ENCODE results near the gene TSPOAP1.

Gene TSPOAP1

DNA sequence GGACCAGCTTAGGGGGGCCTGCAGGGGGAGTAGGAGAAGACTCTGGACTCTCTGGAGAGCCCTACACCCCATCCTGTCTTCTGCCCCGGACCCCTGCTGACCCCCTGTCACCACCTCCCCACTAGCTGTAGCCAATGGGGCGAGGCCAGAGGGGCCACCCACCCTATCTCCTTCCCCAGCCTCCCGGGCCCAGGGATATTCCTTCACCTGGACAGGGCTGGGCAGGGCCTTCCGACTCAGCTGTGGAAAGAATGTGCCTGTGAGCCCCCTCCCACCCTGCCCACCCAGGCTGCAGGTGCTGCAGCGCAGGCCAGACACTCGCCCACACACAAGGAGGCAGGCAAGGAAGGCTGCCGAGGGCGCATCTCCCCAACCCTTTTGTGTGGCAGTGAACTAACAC is 23.0 kb downstream of the TSPOAP1 start:
- TF ChIP-seq POLR2AphosphoS5 (IDR thresholded peaks at IDR 0.05; ENCODE audit: low read depth, low read length) (no peak), SIN3A (IDR thresholded peaks at IDR 0.05; ENCODE audit: borderline replicate concordance, insufficient read depth, low read length) (no peak), FOXP2 (optimal IDR thresholded peaks at IDR 0.05; ENCODE audit: borderline replicate concordance, extremely low read depth, extremely low read length, insufficient read depth) (no peak), TAF1 (IDR thresholded peaks at IDR 0.05; ENCODE audit: borderline replicate concordance, insufficient read depth, low read length) (no peak)
- TF ChIP-seq, protein P1, sequence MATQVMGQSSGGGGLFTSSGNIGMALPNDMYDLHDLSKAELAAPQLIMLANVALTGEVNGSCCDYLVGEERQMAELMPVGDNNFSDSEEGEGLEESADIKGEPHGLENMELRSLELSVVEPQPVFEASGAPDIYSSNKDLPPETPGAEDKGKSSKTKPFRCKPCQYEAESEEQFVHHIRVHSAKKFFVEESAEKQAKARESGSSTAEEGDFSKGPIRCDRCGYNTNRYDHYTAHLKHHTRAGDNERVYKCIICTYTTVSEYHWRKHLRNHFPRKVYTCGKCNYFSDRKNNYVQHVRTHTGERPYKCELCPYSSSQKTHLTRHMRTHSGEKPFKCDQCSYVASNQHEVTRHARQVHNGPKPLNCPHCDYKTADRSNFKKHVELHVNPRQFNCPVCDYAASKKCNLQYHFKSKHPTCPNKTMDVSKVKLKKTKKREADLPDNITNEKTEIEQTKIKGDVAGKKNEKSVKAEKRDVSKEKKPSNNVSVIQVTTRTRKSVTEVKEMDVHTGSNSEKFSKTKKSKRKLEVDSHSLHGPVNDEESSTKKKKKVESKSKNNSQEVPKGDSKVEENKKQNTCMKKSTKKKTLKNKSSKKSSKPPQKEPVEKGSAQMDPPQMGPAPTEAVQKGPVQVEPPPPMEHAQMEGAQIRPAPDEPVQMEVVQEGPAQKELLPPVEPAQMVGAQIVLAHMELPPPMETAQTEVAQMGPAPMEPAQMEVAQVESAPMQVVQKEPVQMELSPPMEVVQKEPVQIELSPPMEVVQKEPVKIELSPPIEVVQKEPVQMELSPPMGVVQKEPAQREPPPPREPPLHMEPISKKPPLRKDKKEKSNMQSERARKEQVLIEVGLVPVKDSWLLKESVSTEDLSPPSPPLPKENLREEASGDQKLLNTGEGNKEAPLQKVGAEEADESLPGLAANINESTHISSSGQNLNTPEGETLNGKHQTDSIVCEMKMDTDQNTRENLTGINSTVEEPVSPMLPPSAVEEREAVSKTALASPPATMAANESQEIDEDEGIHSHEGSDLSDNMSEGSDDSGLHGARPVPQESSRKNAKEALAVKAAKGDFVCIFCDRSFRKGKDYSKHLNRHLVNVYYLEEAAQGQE (IDR thresholded peaks at IDR 0.05; ENCODE audit: insufficient read depth in 1 of 2, low read depth in 2 of 2, low read length in 2 of 2): no peak

DNA sequence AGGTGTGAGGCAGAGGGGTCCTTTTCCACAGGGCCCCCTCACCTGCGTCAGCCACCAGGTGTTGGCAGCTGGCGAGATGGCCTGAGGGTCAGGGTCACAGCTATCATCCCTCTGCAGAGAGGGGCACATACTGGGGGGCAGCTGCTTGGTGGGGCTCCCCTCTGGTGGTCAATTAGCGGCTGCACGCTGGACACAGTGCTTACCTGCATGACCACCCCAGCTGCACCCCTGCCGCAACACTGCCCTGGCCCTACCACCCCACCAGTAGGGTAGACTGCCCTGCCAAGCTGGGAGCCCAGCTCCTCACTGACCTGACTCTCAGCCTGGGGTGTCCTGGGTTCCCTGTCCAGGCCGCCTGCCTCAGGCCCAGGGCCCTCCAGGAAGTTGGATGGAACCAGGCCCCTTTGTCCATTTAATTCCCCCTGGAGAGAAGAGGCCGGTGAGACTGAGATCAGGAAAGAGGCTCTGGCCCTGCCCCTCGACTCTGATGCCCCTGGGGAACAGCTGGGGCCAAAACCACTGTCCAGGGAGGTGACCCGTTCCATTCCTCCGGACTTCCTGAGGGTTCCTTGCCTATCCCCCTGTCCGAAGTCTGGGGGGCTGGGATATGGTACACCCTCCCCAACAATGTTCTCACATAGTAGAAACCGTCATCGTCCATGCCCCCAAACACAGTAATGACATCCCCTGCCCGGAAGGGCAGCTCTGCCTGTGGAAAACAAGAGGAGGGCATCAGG is 23.7 kb downstream of the TSPOAP1 start:
- TF ChIP-seq, protein P1 (IDR thresholded peaks at IDR 0.05; ENCODE audit: insufficient read depth in 1 of 2, low read depth in 2 of 2, low read length in 2 of 2): no peak
- TF ChIP-seq TAF1 (IDR thresholded peaks at IDR 0.05; ENCODE audit: borderline replicate concordance, insufficient read depth, low read length) (no peak), SIN3A (IDR thresholded peaks at IDR 0.05; ENCODE audit: borderline replicate concordance, insufficient read depth, low read length) (no peak), FOXP2 (optimal IDR thresholded peaks at IDR 0.05; ENCODE audit: borderline replicate concordance, extremely low read depth, extremely low read length, insufficient read depth) (no peak), POLR2AphosphoS5 (IDR thresholded peaks at IDR 0.05; ENCODE audit: low read depth, low read length) (no peak)

DNA sequence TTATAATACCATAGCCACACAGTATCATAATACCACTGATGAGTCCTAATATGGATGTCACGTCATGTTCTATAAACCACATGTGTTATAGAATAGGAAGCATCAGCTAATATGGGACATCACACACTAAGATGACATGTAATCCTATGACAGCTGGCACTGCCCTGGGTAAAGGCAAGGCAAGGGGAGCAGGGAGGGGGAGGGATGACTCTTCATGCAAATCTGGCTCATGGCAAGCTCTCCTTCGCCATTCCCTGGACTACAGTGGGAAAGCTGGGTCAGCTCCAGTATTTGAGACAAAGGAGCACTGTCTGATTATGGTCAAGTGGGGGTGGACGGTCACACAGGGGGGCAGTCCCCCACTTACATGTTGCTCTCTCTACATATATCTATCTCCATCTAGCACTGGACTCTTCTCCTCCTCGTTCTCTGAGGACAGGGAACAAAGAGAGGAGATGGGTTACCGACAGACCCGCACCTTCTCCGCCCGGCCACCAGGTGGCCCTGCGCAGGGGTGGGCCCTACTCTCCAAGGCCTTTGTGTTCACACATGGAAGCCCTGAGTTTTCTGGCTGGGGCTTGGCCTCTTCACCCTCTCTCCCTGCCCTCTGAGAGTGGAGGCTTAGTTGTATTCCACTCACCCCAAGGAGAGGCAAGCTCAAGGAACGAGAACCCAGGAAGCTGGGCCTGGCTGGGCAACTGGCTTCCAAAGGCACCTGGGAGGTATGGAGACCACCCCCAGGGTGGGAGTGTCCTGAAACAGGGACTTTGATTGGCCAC is 24.4 kb downstream of the TSPOAP1 start:
- TF ChIP-seq, protein P1 (IDR thresholded peaks at IDR 0.05; ENCODE audit: insufficient read depth in 1 of 2, low read depth in 2 of 2, low read length in 2 of 2): no peak
- TF ChIP-seq POLR2AphosphoS5 (IDR thresholded peaks at IDR 0.05; ENCODE audit: low read depth, low read length) (no peak), SIN3A (IDR thresholded peaks at IDR 0.05; ENCODE audit: borderline replicate concordance, insufficient read depth, low read length) (no peak), FOXP2 (optimal IDR thresholded peaks at IDR 0.05; ENCODE audit: borderline replicate concordance, extremely low read depth, extremely low read length, insufficient read depth) (no peak), TAF1 (IDR thresholded peaks at IDR 0.05; ENCODE audit: borderline replicate concordance, insufficient read depth, low read length) (no peak)

DNA sequence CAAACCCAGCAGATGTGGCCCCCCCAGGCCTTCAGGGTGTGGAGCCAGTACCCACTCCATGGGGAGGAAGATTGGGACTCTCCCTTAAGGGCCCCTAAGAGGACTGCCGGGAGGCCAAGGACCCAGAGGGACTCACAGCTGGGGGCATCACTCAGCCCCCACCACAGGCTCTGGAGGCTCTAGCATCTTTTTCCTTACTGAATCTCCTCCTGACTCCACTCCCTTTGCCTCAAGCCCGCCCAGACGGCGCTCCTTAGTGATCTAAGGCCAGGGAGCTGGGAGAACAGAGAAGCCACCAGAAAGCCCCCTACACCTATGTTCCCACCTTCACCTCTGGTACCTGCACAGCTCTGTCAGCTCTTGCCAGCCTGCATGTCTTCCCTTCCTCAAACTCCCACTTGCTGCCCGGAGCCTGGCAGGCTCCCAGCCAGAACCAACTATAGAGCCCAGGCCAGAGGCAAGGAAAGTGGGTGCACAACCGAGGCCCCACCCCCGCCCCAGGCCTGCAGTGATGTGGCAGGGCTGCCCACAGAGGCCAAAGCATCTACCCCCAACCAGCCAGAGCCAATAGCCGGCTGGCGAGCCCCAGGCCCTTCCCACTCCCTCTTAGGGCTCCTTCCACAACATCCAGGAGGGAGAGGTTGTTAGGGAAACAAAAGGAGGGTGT is 25.5 kb downstream of the TSPOAP1 start:
- no peak for TF ChIP-seq POLR2AphosphoS5 (IDR thresholded peaks at IDR 0.05; ENCODE audit: low read depth, low read length)
- no peak for TF ChIP-seq FOXP2 (optimal IDR thresholded peaks at IDR 0.05; ENCODE audit: borderline replicate concordance, extremely low read depth, extremely low read length, insufficient read depth)

DNA sequence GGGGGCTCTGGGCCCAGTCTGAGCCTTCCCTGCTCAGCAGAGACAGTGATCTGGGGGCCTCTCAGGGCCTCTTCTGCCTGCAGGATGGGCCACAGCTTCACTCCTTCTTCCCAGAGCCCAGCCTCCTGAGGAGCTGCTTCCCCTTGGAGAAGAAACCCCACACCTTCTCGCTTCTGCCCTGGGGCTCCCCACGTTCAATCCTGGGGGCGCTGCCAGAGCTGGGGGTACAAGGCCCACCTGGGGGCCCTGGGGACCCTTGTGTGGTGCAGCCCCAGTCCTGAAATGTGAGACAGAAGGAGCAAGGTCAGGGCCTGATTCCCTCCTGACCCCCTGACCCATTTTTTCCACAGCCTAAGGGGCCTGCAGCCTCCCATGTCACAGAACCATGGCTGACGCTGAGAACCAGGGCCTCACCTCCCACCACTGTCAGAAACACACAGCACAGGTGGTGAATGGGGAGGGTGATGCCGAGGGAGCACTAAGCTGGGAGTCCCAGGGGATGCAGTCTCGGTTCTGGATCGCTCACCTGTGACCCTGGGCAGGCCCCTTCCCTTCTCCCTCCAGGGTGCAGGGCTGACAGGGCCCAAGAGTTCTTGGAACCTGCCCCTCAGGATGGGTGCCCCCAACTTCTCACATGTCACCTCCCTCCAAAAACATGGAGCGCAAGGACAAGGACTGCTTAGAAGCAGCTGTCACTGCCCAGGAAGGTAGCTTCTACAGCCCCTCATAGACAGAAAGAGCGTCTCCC is 26.2 kb downstream of the TSPOAP1 start:
- TF ChIP-seq FOXP2 (optimal IDR thresholded peaks at IDR 0.05; ENCODE audit: borderline replicate concordance, extremely low read depth, extremely low read length, insufficient read depth) (no peak), SIN3A (IDR thresholded peaks at IDR 0.05; ENCODE audit: borderline replicate concordance, insufficient read depth, low read length) (no peak), POLR2AphosphoS5 (IDR thresholded peaks at IDR 0.05; ENCODE audit: low read depth, low read length) (no peak), TAF1 (IDR thresholded peaks at IDR 0.05; ENCODE audit: borderline replicate concordance, insufficient read depth, low read length) (no peak)
- TF ChIP-seq, protein P1 (IDR thresholded peaks at IDR 0.05; ENCODE audit: insufficient read depth in 1 of 2, low read depth in 2 of 2, low read length in 2 of 2): no peak

Measured in PFSK-1 (cell line).